ENCODE results near the gene MYO3B. TPM values are rescaled to one million over a fixed set of nuclear protein-coding genes. Genes with fewer than 3 reads are reported as not detected.

Gene MYO3B
- total RNA-seq, 1 donor from 2014 or later: not detected

DNA sequence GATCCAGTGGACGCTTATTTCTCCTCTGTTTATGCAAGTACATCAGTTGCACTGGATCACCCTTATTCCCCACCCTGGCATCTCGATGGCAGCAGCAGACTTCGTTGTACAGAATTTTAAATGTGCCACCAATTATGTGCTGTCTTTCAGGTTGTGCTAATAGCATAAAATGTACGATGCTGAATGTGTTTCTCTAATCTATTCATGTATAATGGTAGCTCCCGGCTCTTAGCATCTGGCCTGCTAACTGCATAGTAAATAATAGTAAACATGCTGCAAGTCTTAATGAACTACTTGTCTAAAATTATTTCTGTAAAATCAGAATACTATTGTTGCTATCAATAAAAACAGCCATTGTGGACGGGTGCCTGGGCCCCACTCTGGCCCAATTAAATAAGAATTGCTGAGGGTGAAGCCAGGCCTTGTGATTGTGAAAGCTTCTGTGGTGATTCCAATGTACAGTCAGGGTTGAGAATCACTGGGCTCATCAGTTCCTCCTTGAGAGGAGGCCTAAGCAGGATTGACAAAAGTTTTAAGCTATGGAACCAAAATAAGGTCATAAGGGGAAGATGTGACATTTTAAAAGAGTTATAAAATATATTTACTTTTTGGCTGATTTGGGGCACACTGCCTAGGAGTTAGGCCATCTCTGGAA is 14.4 kb upstream of the MYO3B start:
- intact Hi-C loops (cut with DNase I): no loop called here
- no peak for ATAC-seq
- H3K4me3 ChIP-seq: no peak overlapping the region

DNA sequence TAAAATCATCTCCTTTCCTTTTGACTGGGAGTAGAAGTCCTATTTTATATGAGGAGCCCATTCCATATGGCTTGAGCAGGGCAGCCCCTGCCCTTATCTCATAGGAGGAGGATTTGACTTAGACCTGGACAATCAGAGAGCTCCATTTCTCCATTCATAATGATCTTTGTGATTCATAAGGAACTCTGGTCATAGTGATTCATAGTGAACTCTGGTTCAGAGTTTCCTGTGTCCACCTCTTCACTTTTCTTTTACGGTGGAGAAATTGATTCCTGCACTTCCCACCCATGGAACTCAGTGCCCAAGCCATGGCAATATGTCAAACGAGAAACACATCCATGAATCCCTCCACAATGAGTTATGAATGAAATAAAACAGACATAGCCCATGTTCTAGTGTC is 12.8 kb upstream of the MYO3B start:
- H3K9me3 ChIP-seq: no peaks in the 10 kb centered on the region
- intact Hi-C loops (cut with DNase I): no loop called here
- H3K4me3 ChIP-seq: no peak overlapping the region
- no peak for ATAC-seq
- no peak overlapping the region for H3K27ac ChIP-seq
- H3K36me3 ChIP-seq: no peaks in the 10 kb centered on the region
- no peaks in the 10 kb centered on the region for H3K27me3 ChIP-seq (ENCODE audit: low read depth)
- TF ChIP-seq, protein P1, sequence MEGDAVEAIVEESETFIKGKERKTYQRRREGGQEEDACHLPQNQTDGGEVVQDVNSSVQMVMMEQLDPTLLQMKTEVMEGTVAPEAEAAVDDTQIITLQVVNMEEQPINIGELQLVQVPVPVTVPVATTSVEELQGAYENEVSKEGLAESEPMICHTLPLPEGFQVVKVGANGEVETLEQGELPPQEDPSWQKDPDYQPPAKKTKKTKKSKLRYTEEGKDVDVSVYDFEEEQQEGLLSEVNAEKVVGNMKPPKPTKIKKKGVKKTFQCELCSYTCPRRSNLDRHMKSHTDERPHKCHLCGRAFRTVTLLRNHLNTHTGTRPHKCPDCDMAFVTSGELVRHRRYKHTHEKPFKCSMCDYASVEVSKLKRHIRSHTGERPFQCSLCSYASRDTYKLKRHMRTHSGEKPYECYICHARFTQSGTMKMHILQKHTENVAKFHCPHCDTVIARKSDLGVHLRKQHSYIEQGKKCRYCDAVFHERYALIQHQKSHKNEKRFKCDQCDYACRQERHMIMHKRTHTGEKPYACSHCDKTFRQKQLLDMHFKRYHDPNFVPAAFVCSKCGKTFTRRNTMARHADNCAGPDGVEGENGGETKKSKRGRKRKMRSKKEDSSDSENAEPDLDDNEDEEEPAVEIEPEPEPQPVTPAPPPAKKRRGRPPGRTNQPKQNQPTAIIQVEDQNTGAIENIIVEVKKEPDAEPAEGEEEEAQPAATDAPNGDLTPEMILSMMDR (IDR thresholded peaks at IDR 0.05): no peak
- no peak for DNase-seq
- no peaks in the 10 kb centered on the region for H3K4me1 ChIP-seq

More for the DNA sequence above, 14.4 kb upstream of the MYO3B start:
- no peak for DNase-seq
- Histone ChIP-seq H3K36me3 (no peaks in the 10 kb centered on the region), H3K4me1 (no peaks in the 10 kb centered on the region), H3K27me3 (ENCODE audit: low read depth) (no peaks in the 10 kb centered on the region), H3K27ac (no peak overlapping the region), H3K9me3 (no peaks in the 10 kb centered on the region)
- TF ChIP-seq, protein P1 (IDR thresholded peaks at IDR 0.05): no peak

DNA sequence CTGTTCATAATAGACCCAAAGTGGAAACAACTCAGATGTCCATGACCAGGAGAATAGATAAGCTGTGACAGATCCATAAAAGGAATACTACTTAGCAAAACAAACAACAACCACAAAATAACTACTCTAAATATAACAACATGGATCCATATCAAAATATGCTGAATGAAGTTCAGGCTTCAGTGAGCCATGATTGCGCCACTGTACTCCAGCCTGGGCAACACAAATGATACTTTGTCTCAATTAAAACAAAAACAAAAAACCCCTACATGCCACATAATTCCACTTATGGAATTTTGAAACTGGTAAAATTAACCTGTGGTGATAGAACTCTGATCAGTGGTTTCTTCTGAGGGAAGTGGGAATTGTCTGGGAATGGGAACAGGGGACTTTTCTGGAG is 11.2 kb upstream of the MYO3B start:
- intact Hi-C loops (cut with DNase I): no loop called here
- TF ChIP-seq, protein P1 (IDR thresholded peaks at IDR 0.05): no peak
- DNase-seq (no peak), ATAC-seq (no peak)
- H3K27ac ChIP-seq: no peak overlapping the region
- no peak overlapping the region for H3K4me3 ChIP-seq
- no peaks in the 10 kb centered on the region for H3K9me3 ChIP-seq
- H3K27me3 ChIP-seq (ENCODE audit: low read depth): no peaks in the 10 kb centered on the region
- no peaks in the 10 kb centered on the region for H3K4me1 ChIP-seq
- H3K36me3 ChIP-seq: no peaks in the 10 kb centered on the region

DNA sequence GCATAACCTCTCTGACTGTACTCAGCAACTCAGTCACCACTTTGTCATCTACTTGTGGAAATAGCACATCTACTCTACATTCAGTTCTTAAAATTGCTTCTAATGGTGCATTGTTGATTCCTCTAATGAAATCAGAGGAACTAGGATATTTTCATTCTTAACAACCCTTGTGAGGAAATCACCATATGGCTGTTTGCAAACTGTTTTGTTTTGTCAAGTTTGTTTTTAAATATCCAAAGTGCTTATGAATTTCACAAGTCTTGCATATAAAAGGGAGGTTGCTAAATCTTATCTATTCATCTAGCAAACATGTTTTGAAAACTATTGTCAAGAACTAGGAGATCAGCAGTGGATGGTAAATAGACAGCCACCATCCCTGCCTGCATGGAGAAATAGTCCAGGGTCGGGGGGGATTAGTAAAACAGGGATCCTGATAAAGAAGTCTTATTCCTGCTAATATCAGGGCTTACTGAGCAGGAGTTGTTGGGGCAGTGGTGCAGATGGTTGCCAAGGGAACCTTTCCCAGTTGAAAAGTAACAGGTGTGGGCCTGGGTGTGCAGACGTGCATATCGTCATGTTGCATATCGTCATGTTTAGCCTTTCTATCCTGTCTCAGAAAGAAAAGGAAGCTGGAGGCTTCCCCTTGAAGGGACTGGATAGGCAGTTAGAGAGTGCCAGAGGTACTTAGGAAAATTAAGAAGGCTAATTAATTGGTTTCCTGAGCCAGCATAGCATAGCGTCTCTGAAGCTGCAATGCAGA is 7.5 kb upstream of the MYO3B start:
- DNase-seq (no peak), ATAC-seq (no peak)
- TF ChIP-seq, protein P1 (IDR thresholded peaks at IDR 0.05): no peak
- H3K4me3 ChIP-seq: no peak overlapping the region
- no peaks in the 10 kb centered on the region for H3K27me3 ChIP-seq (ENCODE audit: low read depth)
- H3K4me1 ChIP-seq: no peaks in the 10 kb centered on the region
- no peaks in the 10 kb centered on the region for H3K9me3 ChIP-seq
- no peak overlapping the region for H3K27ac ChIP-seq
- intact Hi-C loops (cut with DNase I): no loop called here
- no peaks in the 10 kb centered on the region for H3K36me3 ChIP-seq

DNA sequence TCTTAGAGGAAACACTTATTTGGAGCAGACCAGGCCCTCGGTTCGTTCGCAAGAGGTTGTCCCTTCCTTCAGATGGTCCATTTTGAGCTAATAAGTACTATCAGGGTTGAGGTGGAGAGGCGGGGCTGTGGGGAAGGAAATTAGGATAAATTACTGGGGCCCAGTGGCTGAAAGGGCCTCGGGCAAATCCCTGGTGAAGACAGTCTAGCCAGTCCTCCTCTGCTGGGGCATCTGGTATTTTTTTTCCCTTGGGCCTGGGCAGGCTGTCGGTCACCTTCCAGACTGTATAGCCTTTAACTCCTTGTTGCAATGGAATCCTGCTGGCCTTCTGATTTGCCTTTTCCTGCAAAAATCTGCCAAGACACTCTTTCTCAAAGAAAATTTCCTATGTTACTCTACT is 1.7 kb upstream of the MYO3B start:
- H3K36me3 ChIP-seq: no peaks in the 10 kb centered on the region
- no peak overlapping the region for H3K4me3 ChIP-seq
- no peak for ATAC-seq
- no peak overlapping the region for H3K27ac ChIP-seq
- H3K9me3 ChIP-seq: no peaks in the 10 kb centered on the region
- TF ChIP-seq, protein P1 (IDR thresholded peaks at IDR 0.05): no peak
- no peaks in the 10 kb centered on the region for H3K27me3 ChIP-seq (ENCODE audit: low read depth)
- intact Hi-C loops (cut with DNase I): no loop called here
- H3K4me1 ChIP-seq: no peaks in the 10 kb centered on the region
- DNase-seq: no peak

Measured in lower lobe of right lung (tissue), 2 donors.